H1 (cell line): ENCODE data around the gene COL26A1.

ENCODE experiments used
- CREB1 ChIP-seq: IDR thresholded peaks from 2 replicates; pipeline ENCODE4 v1.6.1; 2012; ENCODE audit warnings: inconsistent platforms
- CTCF ChIP-seq, 3 experiments: IDR thresholded peaks; 1 replicate in 2 of 3; 2 replicates in 1 of 3; pipeline versions ENCODE4 v1.5.1 to v1.6.1; 2011; ENCODE audit warnings: low read length in 3 of 3, mild to moderate bottlenecking in 3 of 3, inconsistent platforms in 2 of 3, low read depth in 1 of 3, moderate library complexity in 1 of 3; ENCODE audit not compliant: insufficient read depth in 1 of 3; ENCODE audit errors: control extremely low read depth in 1 of 3
- EZH2 ChIP-seq: fragments of 200-600 bp; sonication (generic); IDR thresholded peaks from 2 replicates; pipeline ENCODE4 v1.7.1; 2012; ENCODE audit warnings: low read depth, mild to moderate bottlenecking, moderate library complexity, low read length, inconsistent platforms; ENCODE audit not compliant: severe bottlenecking
- KDM1A ChIP-seq: fragments of 200-600, 300-600 bp; sonication (generic); IDR thresholded peaks from 2 replicates; pipeline ENCODE4 v1.7.1; 2016; ENCODE audit warnings: mild to moderate bottlenecking, low read length, borderline replicate concordance
- POLR2AphosphoS5 ChIP-seq: IDR thresholded peaks from 2 replicates; pipeline ENCODE4 v1.6.1; 2011; ENCODE audit warnings: low read depth, low read length
- TEAD4 ChIP-seq: IDR thresholded peaks from 2 replicates; pipeline ENCODE4 v1.6.1; 2012; ENCODE audit warnings: low read depth, low read length, inconsistent platforms, mixed read lengths

- TF ChIP-seq CTCF (IDR thresholded peaks at IDR 0.05; ENCODE audit: control extremely low read depth in 1 of 3, insufficient read depth in 1 of 3, low read depth in 1 of 3, low read length in 3 of 3) (no peak), CREB1 (no peak), KDM1A (no peak), TEAD4 (no peak), EZH2 (no peak), POLR2AphosphoS5 (no peak)
Observed at GRCh38 chr7:101370836-101371235, 8.2 kb downstream of the COL26A1 start.
